MM.1S (cell line): ENCODE measurements around the gene MRPS33.
"Not testable (repeated sequence)": the region's sequence is repeated elsewhere in the genome, so short reads cannot be mapped to it uniquely, and the experiment has no call there.

Source experiments
- DNase-seq: peaks from one replicate; pipeline ENCODE4 v3.0.0-alpha.2; 2015
- H2AFZ ChIP-seq: fragments of 300-600 bp; sonication (generic); 2 replicates; pipeline ENCODE4 v1.6.0; 2016; ENCODE audit warnings: antibody characterized with exemption, low read length
- H3F3A ChIP-seq: fragments of 300-600 bp; sonication (generic); 2 replicates; pipeline ENCODE4 v1.6.1; 2016; ENCODE audit warnings: mild to moderate bottlenecking, antibody characterized with exemption, low read length, moderate library complexity, mixed read lengths; ENCODE audit not compliant: insufficient read depth
- H3K27ac ChIP-seq: fragments of 300-600 bp; sonication (generic); 2 replicates; pipeline ENCODE4 v1.5.1; 2016; ENCODE audit warnings: mild to moderate bottlenecking, low read length
- H3K27me3 ChIP-seq: fragments of 300-600 bp; sonication (generic); replicated peaks from 2 replicates; pipeline ENCODE4 v1.6.0; 2016; ENCODE audit warnings: low read length; ENCODE audit not compliant: insufficient read depth
- H3K36me3 ChIP-seq: fragments of 300-600 bp; sonication (generic); replicated peaks from 2 replicates; pipeline ENCODE4 v1.6.1; 2016; ENCODE audit warnings: mild to moderate bottlenecking, low read length, mixed read lengths; ENCODE audit not compliant: insufficient read depth
- H3K4me1 ChIP-seq: fragments of 300-600 bp; sonication (generic); 2 replicates; pipeline ENCODE4 v1.6.1; 2016; ENCODE audit warnings: low read length, mixed read lengths
- H3K4me2 ChIP-seq: fragments of 300-600 bp; sonication (generic); 2 replicates; pipeline ENCODE4 v1.6.0; 2016; ENCODE audit warnings: low read depth, low read length
- H3K4me3 ChIP-seq: fragments of 300-600 bp; sonication (generic); 2 replicates; pipeline ENCODE4 v1.5.1; 2016; ENCODE audit warnings: low read length, mixed read lengths
- H3K79me2 ChIP-seq: fragments of 300-600 bp; sonication (generic); 2 replicates; pipeline ENCODE4 v1.6.1; 2016; ENCODE audit warnings: mixed run types, low read length, mixed read lengths
- H3K9ac ChIP-seq: fragments of 300-600 bp; sonication (generic); 2 replicates; pipeline ENCODE4 v1.6.1; 2016; ENCODE audit warnings: low read length, mixed read lengths
- H3K9me2 ChIP-seq: fragments of 300-600 bp; sonication (generic); replicated peaks from 2 replicates; pipeline ENCODE4 v1.6.1; 2016; ENCODE audit warnings: mild to moderate bottlenecking, low read length, mixed read lengths; ENCODE audit not compliant: insufficient read depth
- H3K9me3 ChIP-seq: fragments of 300-600 bp; sonication (generic); replicated peaks from 2 replicates; pipeline ENCODE4 v1.6.1; 2016; ENCODE audit warnings: mild to moderate bottlenecking, low read length, mixed read lengths; ENCODE audit not compliant: insufficient read depth
- H4K20me1 ChIP-seq: fragments of 300-600 bp; sonication (generic); 2 replicates; pipeline ENCODE4 v1.6.1; 2016; ENCODE audit warnings: mild to moderate bottlenecking, low read length, moderate library complexity, mixed read lengths; ENCODE audit not compliant: insufficient read depth
- CTCF ChIP-seq: fragments of 300-600 bp; sonication (generic); IDR thresholded peaks from 2 replicates; pipeline ENCODE4 v1.5.1; 2016; ENCODE audit warnings: antibody characterized with exemption, low read length, mixed read lengths
- EZH2 ChIP-seq: fragments of 300-600 bp; sonication (generic); optimal IDR thresholded peaks from 2 replicates; pipeline ENCODE3; 2017; ENCODE audit warnings: low read depth, mild to moderate bottlenecking, antibody characterized with exemption, low read length, mixed read lengths
- EZH2phosphoT487 ChIP-seq: fragments of 300-600 bp; sonication (generic); IDR thresholded peaks from 2 replicates; pipeline ENCODE4 v1.6.1; 2018; ENCODE audit warnings: antibody characterized with exemption, low read length

The MRPS33 gene

GRCh38 chr7:141043616-141044015 is 28.9 kb upstream of the MRPS33 start:
- Histone ChIP-seq H3K9me2 (no peaks in the 10 kb centered on the region), H3K27me3 (no peaks in the 10 kb centered on the region), H3K79me2 (no peaks in the 10 kb centered on the region), H4K20me1 (no peaks in the 10 kb centered on the region), H3K9me3 (no peaks in the 10 kb centered on the region), H3K9ac (no peak overlapping the region), H3K27ac (no peak overlapping the region), H3F3A (no peaks in the 10 kb centered on the region), H3K4me2 (no peak overlapping the region), H3K4me1 (no peaks in the 10 kb centered on the region), H3K4me3 (no peak overlapping the region), H2AFZ (no peak overlapping the region), H3K36me3 (no peaks in the 10 kb centered on the region)
- DNase-seq, result no peak
- TF ChIP-seq EZH2 (no peak), CTCF (no peak), EZH2phosphoT487 (no peak)

- H3K79me2 ChIP-seq, result no peaks in the 10 kb centered on the region
- H3K4me3 ChIP-seq, result no peak overlapping the region
- no peak for DNase-seq
- H3K9me3 ChIP-seq, result no peaks in the 10 kb centered on the region
- no peak overlapping the region for H3K9ac ChIP-seq
- H3K9me2 ChIP-seq, result no peaks in the 10 kb centered on the region
- H2AFZ ChIP-seq, result no peak overlapping the region
- no peaks in the 10 kb centered on the region for H4K20me1 ChIP-seq
- H3K36me3 ChIP-seq, result no peaks in the 10 kb centered on the region
- no peak overlapping the region for H3K27ac ChIP-seq
- H3F3A ChIP-seq, result no peaks in the 10 kb centered on the region
- TF ChIP-seq EZH2 (no peak), CTCF (no peak), EZH2phosphoT487 (no peak)
- no peak overlapping the region for H3K4me2 ChIP-seq
- H3K27me3 ChIP-seq, result no peaks in the 10 kb centered on the region
- H3K4me1 ChIP-seq, result no peaks in the 10 kb centered on the region
Observed at GRCh38 chr7:141042222-141043193, 27.8 kb upstream of the MRPS33 start.

GRCh38 chr7:141039376-141039775 is 24.6 kb upstream of the MRPS33 start:
- Histone ChIP-seq H3K9me2 (no peaks in the 10 kb centered on the region), H3K9ac (no peak overlapping the region), H3K27ac (no peak overlapping the region), H3K27me3 (no peaks in the 10 kb centered on the region), H3F3A (no peaks in the 10 kb centered on the region), H4K20me1 (no peaks in the 10 kb centered on the region), H3K9me3 (no peaks in the 10 kb centered on the region), H3K4me1 (no peaks in the 10 kb centered on the region), H3K4me3 (no peak overlapping the region), H3K79me2 (no peaks in the 10 kb centered on the region), H2AFZ (no peak overlapping the region), H3K4me2 (no peak overlapping the region), H3K36me3 (no peaks in the 10 kb centered on the region)
- TF ChIP-seq EZH2 (no peak), CTCF (no peak), EZH2phosphoT487 (no peak)
- no peak for DNase-seq

- not testable (repeated sequence) for H3K4me1 ChIP-seq, H2AFZ ChIP-seq, H3F3A ChIP-seq, H3K36me3 ChIP-seq, DNase-seq, H3K9me3 ChIP-seq, H3K4me3 ChIP-seq, H3K4me2 ChIP-seq, H3K9me2 ChIP-seq, H4K20me1 ChIP-seq, H3K27me3 ChIP-seq, H3K9ac ChIP-seq, H3K27ac ChIP-seq, H3K79me2 ChIP-seq
Observed at GRCh38 chr7:141038100-141038499, 23.3 kb upstream of the MRPS33 start.

- not testable (repeated sequence) for H3K4me3 ChIP-seq, H3K9ac ChIP-seq, H3K4me1 ChIP-seq, DNase-seq, H3F3A ChIP-seq, H3K27me3 ChIP-seq, H3K27ac ChIP-seq, H3K4me2 ChIP-seq, H3K79me2 ChIP-seq, H2AFZ ChIP-seq, H3K9me3 ChIP-seq, H4K20me1 ChIP-seq, H3K9me2 ChIP-seq, H3K36me3 ChIP-seq
Observed at GRCh38 chr7:141032539-141033323, 18.0 kb upstream of the MRPS33 start.
